ENCODE data around the gene TLL1.

DNA sequence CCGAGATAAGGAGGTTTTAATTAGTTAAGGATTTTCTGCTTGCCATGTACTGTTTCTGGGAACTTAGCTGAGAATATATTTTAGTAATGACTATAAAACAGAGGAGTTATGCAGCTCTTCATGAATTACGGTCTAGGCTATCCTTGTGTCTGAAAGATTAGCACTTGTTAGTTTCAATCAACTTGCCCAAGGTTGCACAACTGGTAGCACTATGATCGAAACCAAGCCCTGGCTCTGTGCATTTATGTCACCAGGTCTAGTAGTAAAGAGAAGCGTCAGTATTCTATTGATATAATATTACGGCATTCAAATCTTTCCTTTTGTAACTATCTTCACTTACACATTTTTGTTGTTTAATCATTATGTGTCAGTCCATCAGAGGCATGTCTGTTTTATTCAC, 176.0 kb downstream of the TLL1 start:
- TF ChIP-seq EZH2 (IDR thresholded peaks at IDR 0.05), result no peak
- TF ChIP-seq POLR2AphosphoS5 (IDR thresholded peaks at IDR 0.05; ENCODE audit: borderline replicate concordance, low read depth, low read length), result no peak
- TF ChIP-seq FOXP2 (optimal IDR thresholded peaks at IDR 0.05; ENCODE audit: control extremely low read depth, extremely low read length, insufficient read depth), result no peak
